Activated T-cell treated with anti-CD3 and anti-CD28 coated beads, Interleukin-2, amount 50 U/mL, for 48 hours (primary cell): Measurements from ENCODE around the gene PPP1R14B.
A peak's percentile ranks its signal among the peaks of the same experiment; 100 is the strongest.

Experiments
- DNase-seq, 2 experiments: peaks; one replicate each; pipeline ENCODE4 v3.0.0-alpha.2; 2020

Gene PPP1R14B

GRCh38 chr11:64281957-64282770, 35.4 kb upstream of the PPP1R14B start:
- no peak for DNase-seq

- no peak for DNase-seq
Observed at GRCh38 chr11:64278576-64279190, 31.9 kb upstream of the PPP1R14B start.

- DNase-seq: no peak
Observed at GRCh38 chr11:64276653-64277431, 30.1 kb upstream of the PPP1R14B start.

GRCh38 chr11:64275841-64276240, 29.1 kb upstream of the PPP1R14B start:
- no peak for DNase-seq

GRCh38 chr11:64275031-64275800, 28.5 kb upstream of the PPP1R14B start:
- DNase-seq: no peak

- DNase-seq: peak; percentile 99
Observed at GRCh38 chr11:64269540-64270220, 22.9 kb upstream of the PPP1R14B start.

GRCh38 chr11:64268893-64269539, 22.3 kb upstream of the PPP1R14B start:
- DNase-seq: peak; percentile 65 to 71

- no peak for DNase-seq
Observed at GRCh38 chr11:64268025-64268892, 21.5 kb upstream of the PPP1R14B start.

- DNase-seq: no peak
Observed at GRCh38 chr11:64267207-64267945, 20.6 kb upstream of the PPP1R14B start.

GRCh38 chr11:64266339-64266738, 19.6 kb upstream of the PPP1R14B start:
- no peak for DNase-seq

GRCh38 chr11:64265176-64266160, 18.7 kb upstream of the PPP1R14B start:
- DNase-seq: no peak

GRCh38 chr11:64264371-64264852, 17.7 kb upstream of the PPP1R14B start:
- no peak for DNase-seq

GRCh38 chr11:64263947-64264317, 17.2 kb upstream of the PPP1R14B start:
- DNase-seq: no peak

GRCh38 chr11:64263021-64263946, 16.5 kb upstream of the PPP1R14B start:
- DNase-seq: no peak

- no peak for DNase-seq
Observed at GRCh38 chr11:64262271-64263002, 15.7 kb upstream of the PPP1R14B start.

GRCh38 chr11:64261556-64262080, 14.9 kb upstream of the PPP1R14B start:
- DNase-seq: no peak
